GM18951 (cell line): ENCODE results near the gene C11orf98.
A peak's percentile ranks its signal among the peaks of the same experiment; 100 is the strongest.

Experiments used
- POLR2A ChIP-seq: IDR thresholded peaks from 4 replicates; pipeline ENCODE4 v1.6.1; 2011; ENCODE audit warnings: mild to moderate bottlenecking; ENCODE audit not compliant: insufficient read length, insufficient read depth; ENCODE audit errors: extremely low read depth
- in situ Hi-C: fragments of 300-500 bp; cut with MboI; formaldehyde crosslinking; loops from one replicate; pipeline ENCODE4 v1.12.0; 2022; ENCODE audit warnings: low sequenced_read_pairs, mixed read lengths, inconsistent platforms; ENCODE audit not compliant: unreplicated experiment

Gene C11orf98

GRCh38 chr11:62649486-62649885 is 15.5 kb downstream of the C11orf98 start:
- in situ Hi-C loops, result no loop called here
- no peak for TF ChIP-seq POLR2A

DNA sequence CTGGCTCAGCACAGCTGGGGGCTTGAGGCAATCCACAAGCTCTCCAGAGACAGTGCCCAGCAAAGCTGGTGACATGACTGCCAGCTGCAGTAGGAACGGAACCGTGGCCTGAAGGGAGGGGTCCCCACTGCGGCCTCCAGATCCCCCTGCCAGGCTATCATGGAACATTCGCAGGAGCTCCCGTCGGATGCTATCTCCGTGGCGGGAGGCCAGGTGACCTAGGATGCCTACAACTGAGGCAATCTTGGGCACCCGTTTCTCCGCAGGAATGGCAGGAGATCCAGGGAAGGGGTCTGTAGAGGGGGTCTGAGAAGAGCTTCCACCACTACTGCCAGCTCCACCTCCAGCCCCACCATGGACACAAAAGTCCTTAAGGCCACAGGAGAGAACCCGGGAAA is 16.0 kb downstream of the C11orf98 start:
- in situ Hi-C loops, result no loop called here
- no peak for TF ChIP-seq POLR2A

DNA sequence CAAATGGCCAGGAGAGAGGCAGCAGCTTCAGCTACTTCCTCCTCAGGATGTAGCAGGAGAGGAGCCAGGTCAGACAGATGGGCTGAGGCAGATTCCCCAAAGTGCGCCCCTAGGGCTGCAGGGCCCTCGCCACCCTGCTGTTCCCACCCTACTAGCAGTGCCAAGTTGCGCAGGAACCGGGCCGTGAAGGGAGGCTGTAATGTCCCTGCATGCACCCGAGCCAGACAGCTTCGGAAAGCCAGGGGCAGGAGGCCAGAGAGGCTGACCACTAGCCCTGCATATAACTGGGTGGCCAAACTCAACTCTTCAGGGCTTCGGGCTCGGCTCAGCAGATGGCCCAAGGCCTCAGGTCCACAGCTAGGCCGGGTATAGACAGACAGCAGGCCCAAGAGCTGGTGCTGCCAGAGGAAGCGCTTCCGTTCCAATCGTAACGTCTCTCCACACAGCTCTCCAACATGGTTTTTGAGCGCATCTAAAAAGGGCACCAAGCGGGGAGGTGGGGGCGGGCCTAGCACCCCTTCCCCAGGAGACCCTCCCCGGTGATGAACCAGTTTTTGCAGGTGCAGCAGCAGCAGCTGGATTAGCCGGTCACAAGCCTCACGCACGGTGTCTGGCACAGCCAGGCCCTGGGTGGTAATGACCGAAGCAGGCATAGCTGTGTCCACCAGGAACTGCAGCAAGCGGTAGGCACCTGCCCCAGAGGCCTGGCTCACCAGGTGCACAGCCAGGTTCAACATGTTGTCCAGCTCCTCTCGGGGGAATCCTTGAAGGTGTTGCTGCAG is 16.6 kb downstream of the C11orf98 start:
- no peak for TF ChIP-seq POLR2A
- in situ Hi-C loops, result no loop called here

- no peak for TF ChIP-seq POLR2A
- in situ Hi-C loops, result no loop called here
Measured at GRCh38 chr11:62647609-62648005, 17.4 kb downstream of the C11orf98 start.

- in situ Hi-C loops, result no loop called here
- no peak for TF ChIP-seq POLR2A
Measured at GRCh38 chr11:62646825-62647608, 18.0 kb downstream of the C11orf98 start.

GRCh38 chr11:62645946-62646824 is 18.8 kb downstream of the C11orf98 start, which contains the start of gene GANAB:
Gene GANAB, minus strand, starts transcription at chr11:62646613. Its CDS starts 14 bp downstream, at chr11:62646599.
- in situ Hi-C loops, result no loop called here
- TF ChIP-seq POLR2A, result peak; percentile 95

DNA sequence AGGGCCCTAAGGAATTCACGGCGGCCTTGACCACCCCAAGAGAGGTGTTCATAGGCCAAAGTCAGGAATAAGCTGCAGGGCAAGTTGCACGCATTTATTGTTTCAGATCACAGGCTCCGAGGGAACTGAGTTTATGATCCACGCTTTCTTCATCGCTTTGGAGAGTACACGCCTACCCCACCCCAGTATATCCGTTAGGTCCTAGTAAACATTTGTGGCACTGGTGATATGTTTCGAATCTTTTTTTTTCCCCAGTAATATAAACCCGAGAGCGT is 19.4 kb downstream of the C11orf98 start:
- in situ Hi-C loops, result no loop called here
- TF ChIP-seq POLR2A, result no peak

DNA sequence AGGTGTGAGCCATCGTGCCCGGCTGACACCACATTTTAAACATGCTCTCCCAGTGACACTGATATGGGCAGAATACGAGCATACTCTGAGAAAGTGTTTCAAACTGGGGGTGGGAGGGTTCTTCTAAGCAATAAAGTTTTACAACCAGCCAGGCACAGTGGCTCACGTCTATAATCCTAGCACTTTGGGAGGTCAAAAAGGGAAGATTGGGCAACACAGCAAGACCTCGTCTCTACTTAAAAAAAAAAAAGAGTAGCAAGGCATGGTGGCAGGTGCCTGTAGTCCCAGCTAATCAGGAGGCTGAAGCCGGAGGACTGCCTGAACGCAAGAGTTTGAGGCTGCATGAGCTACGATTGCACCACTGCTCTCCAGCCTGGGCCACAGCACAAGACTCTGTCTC is 20.8 kb downstream of the C11orf98 start:
- in situ Hi-C loops, result no loop called here
- no peak for TF ChIP-seq POLR2A

DNA sequence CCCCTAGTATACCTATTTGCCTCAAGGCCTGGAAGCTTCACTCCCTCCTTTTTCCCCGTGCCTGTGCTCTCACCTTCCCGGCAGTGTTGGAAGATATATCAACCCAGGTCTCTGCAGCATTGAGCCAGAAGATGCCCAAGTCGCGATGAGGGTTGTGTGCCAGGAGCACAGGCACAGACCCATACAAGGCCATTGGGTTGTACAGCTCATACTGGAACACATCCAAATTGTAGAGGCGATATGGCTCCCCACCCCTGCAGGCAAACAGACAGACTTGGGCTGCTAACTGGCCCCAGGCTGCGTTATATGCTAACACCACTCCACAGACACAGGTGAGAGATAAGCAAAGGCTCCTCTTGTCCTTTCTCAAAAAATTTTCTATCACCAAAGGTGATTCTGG is 32.5 kb downstream of the C11orf98 start:
- no peak for TF ChIP-seq POLR2A

GRCh38 chr11:62627713-62628112 is 37.3 kb downstream of the C11orf98 start:
- no peak for TF ChIP-seq POLR2A
- in situ Hi-C loops, result no loop called here

More for the DNA sequence above, 32.5 kb downstream of the C11orf98 start:
- in situ Hi-C loops, result no loop called here

GRCh38 chr11:62622476-62623089 is 42.4 kb downstream of the C11orf98 start:
- in situ Hi-C loops, result no loop called here
- no peak for TF ChIP-seq POLR2A

DNA sequence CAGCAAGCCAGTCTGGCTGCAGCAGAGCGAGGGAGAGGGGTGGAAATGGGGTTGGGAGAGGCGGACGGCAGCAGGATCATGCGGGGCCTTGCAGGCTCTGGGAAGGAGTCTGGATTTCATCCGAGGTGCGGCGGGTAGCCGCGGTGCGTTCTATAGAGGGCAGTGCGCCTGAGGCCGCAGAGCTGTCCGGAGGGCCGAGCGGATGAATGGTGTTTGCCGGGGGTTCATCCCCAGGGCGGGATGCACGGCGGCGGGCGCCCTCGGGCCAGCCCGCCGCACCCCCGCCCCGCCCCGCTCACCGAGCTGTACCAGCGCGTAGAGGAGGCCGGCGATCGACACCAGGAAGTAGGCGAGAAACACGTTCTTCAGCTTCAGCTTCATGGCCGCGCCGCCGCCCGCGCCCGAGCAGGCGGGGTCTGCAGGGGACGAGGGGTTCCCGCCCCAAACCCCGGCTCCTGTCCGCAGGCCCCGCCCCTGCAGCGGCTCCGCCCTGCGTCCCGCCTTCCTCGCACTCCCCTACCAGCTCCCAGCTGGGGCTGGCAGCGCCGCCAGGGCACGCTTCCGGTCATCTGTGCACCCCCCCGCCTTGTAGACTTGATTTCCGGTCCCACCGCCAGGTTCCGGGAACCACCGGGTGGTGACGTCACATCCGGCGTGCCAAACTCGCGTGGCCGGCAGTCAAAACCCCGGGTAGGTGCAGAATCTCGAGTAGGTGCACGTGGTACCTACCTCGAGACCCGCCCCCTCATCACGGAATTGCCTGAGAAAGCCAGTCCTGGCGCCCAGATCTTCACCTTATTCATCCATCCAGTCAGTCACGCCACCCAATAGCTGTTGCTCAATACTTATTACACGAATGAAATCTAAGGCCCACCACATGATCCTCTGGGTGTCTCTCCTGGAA is 43.2 kb downstream of the C11orf98 start, which contains the start of gene B3GAT3:
TSS of gene B3GAT3 (minus strand) at position 420 of the 904 bp plus-strand sequence. CDS start at position 381, 39 bp downstream.
- in situ Hi-C loops, result no loop called here
- peak; percentile 93 for TF ChIP-seq POLR2A
